A549 (cell line): ENCODE measurements around the gene RIOX2. TPM values are rescaled to one million over a fixed set of nuclear protein-coding genes. Genes with fewer than 3 reads are reported as not detected.

ENCODE experiments used
- ATAC-seq, 2 experiments: fragments of 200-7000 bp in 1 of 2; fragments of >200 bp in 1 of 2; cut with Nextera tagmentation in 1 of 2; cut with Tn5 transposase in 1 of 2; 3 replicates each; pipeline versions ENCODE4 v1.8.0 to v1.9.1; 2018 to 2020; ENCODE audit warnings: mild to moderate bottlenecking in 1 of 2, moderate library complexity in 1 of 2
- CTCF ChIA-PET: fragments of 300-600 bp; sonication (Branson Sonifier 250); formaldehyde crosslinking; extraction: SDS; loops from one replicate; lab custom pipeline; 2021; ENCODE audit warnings: antibody characterized with exemption, inconsistent platforms; lab: Yijun Ruan, JAX
- POLR2A ChIA-PET: fragments of 350-600 bp; formaldehyde crosslinking; extraction: SDS; loops from one replicate; lab custom pipeline; 2021; ENCODE audit warnings: antibody characterized with exemption, inconsistent platforms; lab: Yijun Ruan, JAX
- DNase-seq, 2 experiments: peaks; one replicate each; pipeline versions ENCODE4 v3.0.0 to v3.0.0-alpha.2; 2011 to 2016; ENCODE audit warnings: low read depth in 1 of 2, low spot score in 1 of 2
- FAIRE-seq: peaks from 2 replicates; lab custom pipeline; 2011; peaks lifted over from hg19 to GRCh38; lab: Jason Lieb, UNC
- H3K27ac ChIP-seq, 2 experiments: fragments of >200 bp; sonication (Bioruptor Twin); formaldehyde crosslinking; 3 replicates each; pipeline ENCODE4 v1.5.1; 2016 to 2017
- H3K4me1 ChIP-seq: fragments of >200 bp; sonication (Bioruptor Twin); formaldehyde crosslinking; 3 replicates; pipeline ENCODE4 v1.6.1; 2016
- H3K4me2 ChIP-seq: fragments of >200 bp; sonication (Bioruptor Twin); formaldehyde crosslinking; 3 replicates; pipeline ENCODE4 v1.6.1; 2016
- H3K4me3 ChIP-seq: fragments of >200 bp; sonication (Bioruptor Twin); formaldehyde crosslinking; 3 replicates; pipeline ENCODE4 v1.5.1; 2016
- H3K9me3 ChIP-seq: fragments of >200 bp; sonication (Bioruptor Twin); formaldehyde crosslinking; 3 replicates; pipeline ENCODE4 v1.6.1; 2016
- CHD2 ChIP-seq: fragments of 150-350 bp; IDR thresholded peaks from 2 replicates; pipeline ENCODE4 v1.6.1; 2014; ENCODE audit warnings: low read length; ENCODE audit not compliant: partially characterized antibody
- EHMT2 ChIP-seq: fragments of 200-600 bp; sonication (generic); IDR thresholded peaks from 2 replicates; pipeline ENCODE4 v1.6.1; 2016; ENCODE audit warnings: antibody characterized with exemption, low read depth, mild to moderate bottlenecking, moderate library complexity
- EP300 ChIP-seq, 2 experiments: fragments of >200 bp; sonication (Bioruptor Twin); formaldehyde crosslinking; IDR thresholded peaks; 2 replicates in 1 of 2; 3 replicates in 1 of 2; pipeline ENCODE4 v1.6.1; 2016 to 2017
- ESRRA ChIP-seq: fragments of 150-350 bp; IDR thresholded peaks from 2 replicates; pipeline ENCODE4 v1.6.1; 2014; ENCODE audit warnings: mild to moderate bottlenecking, low read length, borderline replicate concordance
- FOSL2 ChIP-seq, 2 experiments: fragments of 450-650 bp in 1 of 2; fragments of >200 bp in 1 of 2; sonication (Bioruptor Twin) in 1 of 2; formaldehyde crosslinking; IDR thresholded peaks; 2 replicates each; pipeline versions ENCODE4 v1.5.0 to v1.6.1; 2016 to 2020; ENCODE audit warnings: mild to moderate bottlenecking in 1 of 2, moderate library complexity in 1 of 2
- FOXS1 ChIP-seq: fragments of 250-450 bp; sonication (Bioruptor Pico); IDR thresholded peaks from 2 replicates; pipeline ENCODE4 v1.5.0; 2020; ENCODE audit warnings: mild to moderate bottlenecking, moderate library complexity
- GATA3 ChIP-seq: IDR thresholded peaks from 2 replicates; pipeline ENCODE4 v1.6.1; 2012; ENCODE audit warnings: borderline replicate concordance
- HDAC2 ChIP-seq: fragments of 200-600 bp; sonication (generic); IDR thresholded peaks from 2 replicates; pipeline ENCODE4 v1.6.1; 2016
- HEYL ChIP-seq: fragments of 250-450 bp; sonication (Bioruptor Pico); IDR thresholded peaks from 2 replicates; pipeline ENCODE4 v1.8.0; 2021; ENCODE audit warnings: mild to moderate bottlenecking, moderate library complexity
- HOXA7 ChIP-seq: fragments of 250-450 bp; sonication (Bioruptor Pico); IDR thresholded peaks from 2 replicates; pipeline ENCODE4 v1.5.0; 2020; ENCODE audit warnings: mild to moderate bottlenecking, moderate library complexity
- JUN ChIP-seq, 2 experiments: fragments of >200 bp; sonication (Bioruptor Twin); formaldehyde crosslinking; IDR thresholded peaks; 2 replicates in 1 of 2; 3 replicates in 1 of 2; pipeline ENCODE4 v1.6.1; 2016 to 2017
- JUNB ChIP-seq: fragments of >200 bp; sonication (Bioruptor Twin); formaldehyde crosslinking; IDR thresholded peaks from 2 replicates; pipeline ENCODE4 v1.6.1; 2016
- KDM1A ChIP-seq: fragments of 200-600 bp; sonication (generic); IDR thresholded peaks from 2 replicates; pipeline ENCODE4 v1.6.1; 2016; ENCODE audit warnings: low read depth, mild to moderate bottlenecking
- PHF8 ChIP-seq: fragments of 200-600 bp; sonication (generic); IDR thresholded peaks from 2 replicates; pipeline ENCODE4 v1.6.1; 2016; ENCODE audit warnings: low read depth, mild to moderate bottlenecking, antibody characterized with exemption, moderate library complexity, borderline replicate concordance
- POLR2A ChIP-seq: IDR thresholded peaks from 2 replicates; pipeline ENCODE4 v1.6.1; 2012; ENCODE audit warnings: mild to moderate bottlenecking, low read length
- RAD21 ChIP-seq, 2 experiments: fragments of >200 bp in 1 of 2; sonication (Bioruptor Twin) in 1 of 2; formaldehyde crosslinking in 1 of 2; IDR thresholded peaks in 1 of 2; conservative IDR thresholded peaks in 1 of 2; 2 replicates in 1 of 2; 3 replicates in 1 of 2; pipeline ENCODE4 v1.6.1; 2012 to 2018; ENCODE audit warnings: inconsistent platforms in 1 of 2
- RNF2 ChIP-seq: fragments of 200-600 bp; sonication (generic); IDR thresholded peaks from 2 replicates; pipeline ENCODE4 v1.6.1; 2016; ENCODE audit warnings: low read depth, mild to moderate bottlenecking, antibody characterized with exemption, moderate library complexity, borderline replicate concordance
- SREBF2 ChIP-seq: fragments of 450-650 bp; IDR thresholded peaks from 2 replicates; pipeline ENCODE4 v1.6.1; 2014; ENCODE audit warnings: mild to moderate bottlenecking, moderate library complexity
- TFCP2L1 ChIP-seq: fragments of 250-450 bp; sonication (Bioruptor Pico); IDR thresholded peaks from 2 replicates; pipeline ENCODE4 v1.5.0; 2021; ENCODE audit warnings: mild to moderate bottlenecking
- TP53 ChIP-seq: fragments of 250-450 bp; sonication (Bioruptor Pico); IDR thresholded peaks from 2 replicates; pipeline ENCODE4 v1.5.0; 2021; ENCODE audit warnings: mild to moderate bottlenecking, moderate library complexity
- ZFP36 ChIP-seq: fragments of 450-650 bp; IDR thresholded peaks from 2 replicates; pipeline ENCODE4 v1.6.1; 2014; ENCODE audit warnings: borderline replicate concordance; ENCODE audit not compliant: partially characterized antibody
- ZSCAN20 ChIP-seq: fragments of 250-450 bp; sonication (Bioruptor Pico); IDR thresholded peaks from 2 replicates; pipeline ENCODE4 v1.8.0; 2022; ENCODE audit warnings: mild to moderate bottlenecking, moderate library complexity
- WGBS: methylation state at CpG from one replicate; pipeline ENCODE4 v1.1.6; 2017; ENCODE audit errors: missing lambda C conversion rate; 5-methylcytosine and 5-hydroxymethylcytosine counted together
- polyA plus RNA-seq, 4 experiments: library from polyadenylated mRNA; depleted of rRNA in 3 of 4; stranded (reverse); fragments of >200 nt; fragmentation: RNase III in 1 of 4; extraction: RNeasy Plus Mini Kit Qiagen cat#74134 plus additional on column Dnase treatment in 1 of 4; gene quantifications; 2 replicates in 3 of 4; 3 replicates in 1 of 4; pipeline ENCODE4 v1.2.3, GENCODE V29; 2011 to 2017
- TF ChIP-seq, protein P1 (sequence below): fragments of 250-450 bp; sonication (Bioruptor Pico); IDR thresholded peaks from 2 replicates; pipeline ENCODE4 v1.5.0; 2021; ENCODE audit warnings: mild to moderate bottlenecking, moderate library complexity, borderline replicate concordance
- TF ChIP-seq, protein P2 (sequence below): fragments of >200 bp; sonication (Bioruptor Twin); formaldehyde crosslinking; IDR thresholded peaks from 2 replicates; pipeline ENCODE4 v1.6.1; 2016
- TF ChIP-seq, protein P3 (sequence below): IDR thresholded peaks from 2 replicates; pipeline ENCODE4 v1.6.1; 2012

Gene RIOX2
- polyA plus RNA-seq, 2 of the 4 experiments (the other 2 are of a cell fraction), result 34.1 to 49.6 TPM

DNA sequence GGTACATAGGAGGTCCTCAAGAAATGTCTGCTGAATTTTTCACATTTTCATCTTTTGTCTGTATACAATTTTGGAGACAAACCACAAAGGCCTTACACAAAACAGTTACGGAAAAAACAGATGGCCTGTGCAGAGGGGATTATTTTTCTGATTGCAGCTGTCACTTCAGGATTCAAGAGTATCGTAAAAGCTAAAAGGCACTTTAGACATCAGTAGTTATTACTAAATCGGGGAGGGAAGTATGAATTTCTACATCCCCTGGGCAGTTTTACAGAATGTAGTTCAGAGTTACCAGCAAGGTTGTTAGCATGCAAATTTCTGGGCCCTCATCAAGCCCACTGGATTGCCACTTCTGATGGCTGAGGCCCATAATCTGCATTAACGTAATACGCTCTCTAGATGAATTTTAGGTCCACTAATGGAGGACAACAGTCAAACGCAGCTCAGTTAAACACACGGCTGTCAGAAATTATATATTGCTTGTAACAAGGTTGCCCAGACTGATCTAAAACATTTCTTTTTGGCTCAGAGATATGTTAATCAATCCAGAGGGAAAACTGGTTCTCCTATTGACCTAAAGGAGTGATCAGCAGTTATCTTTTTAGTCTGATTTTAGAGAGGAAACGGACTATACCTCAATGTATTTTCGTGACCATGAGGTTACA is 1.1 kb downstream of the RIOX2 start:
- DNase-seq (no peak), ATAC-seq (no peak), FAIRE-seq (no peak)
- 47% methylated on average over 9 of the region's 9 CpGs for WGBS
- ChIA-PET CTCF (interaction anchor here (3.1 kb wide), 1 partner anchor 52 kb away, joined by 12 read pairs; no protein-coding TSS in a partner anchor), POLR2A (interaction anchor here (1.1 to 1.2 kb wide), 2 partner anchors 21 to 149 kb away, joined by 3 to 6 read pairs; partner anchors contain the start of gene CRYBG3)
- Histone ChIP-seq H3K27ac (peak overlapping the region; percentile 84 to 95), H3K9me3 (no peaks in the 10 kb centered on the region), H3K4me1 (peaks cover 17% of the 10 kb centered on the region; the same call in 2 of the 3 replicates), H3K4me3 (peak overlapping the region; percentile 64), H3K4me2 (peak overlapping the region; percentile 96)
- no peak for TF ChIP-seq TP53 (CRISPR knock-in tag)
- TF ChIP-seq, protein P1, sequence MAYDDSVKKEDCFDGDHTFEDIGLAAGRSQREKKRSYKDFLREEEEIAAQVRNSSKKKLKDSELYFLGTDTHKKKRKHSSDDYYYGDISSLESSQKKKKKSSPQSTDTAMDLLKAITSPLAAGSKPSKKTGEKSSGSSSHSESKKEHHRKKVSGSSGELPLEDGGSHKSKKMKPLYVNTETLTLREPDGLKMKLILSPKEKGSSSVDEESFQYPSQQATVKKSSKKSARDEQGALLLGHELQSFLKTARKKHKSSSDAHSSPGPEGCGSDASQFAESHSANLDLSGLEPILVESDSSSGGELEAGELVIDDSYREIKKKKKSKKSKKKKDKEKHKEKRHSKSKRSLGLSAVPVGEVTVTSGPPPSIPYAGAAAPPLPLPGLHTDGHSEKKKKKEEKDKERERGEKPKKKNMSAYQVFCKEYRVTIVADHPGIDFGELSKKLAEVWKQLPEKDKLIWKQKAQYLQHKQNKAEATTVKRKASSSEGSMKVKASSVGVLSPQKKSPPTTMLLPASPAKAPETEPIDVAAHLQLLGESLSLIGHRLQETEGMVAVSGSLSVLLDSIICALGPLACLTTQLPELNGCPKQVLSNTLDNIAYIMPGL (CRISPR knock-in tag), result no peak
- TF ChIP-seq EP300 (IDR thresholded peaks at IDR 0.05), result no peak
- no peak for TF ChIP-seq EHMT2
- no peak for TF ChIP-seq HOXA7 (CRISPR knock-in tag)
- no peak for TF ChIP-seq RAD21 (conservative IDR thresholded peaks at IDR 0.05 in 1 of 2, IDR thresholded peaks at IDR 0.05 in 1 of 2)
- TF ChIP-seq ESRRA, result no peak
- TF ChIP-seq TFCP2L1 (CRISPR knock-in tag), result no peak
- TF ChIP-seq GATA3, result no peak
- no peak for TF ChIP-seq JUN (IDR thresholded peaks at IDR 0.05)
- no peak for TF ChIP-seq CHD2

DNA sequence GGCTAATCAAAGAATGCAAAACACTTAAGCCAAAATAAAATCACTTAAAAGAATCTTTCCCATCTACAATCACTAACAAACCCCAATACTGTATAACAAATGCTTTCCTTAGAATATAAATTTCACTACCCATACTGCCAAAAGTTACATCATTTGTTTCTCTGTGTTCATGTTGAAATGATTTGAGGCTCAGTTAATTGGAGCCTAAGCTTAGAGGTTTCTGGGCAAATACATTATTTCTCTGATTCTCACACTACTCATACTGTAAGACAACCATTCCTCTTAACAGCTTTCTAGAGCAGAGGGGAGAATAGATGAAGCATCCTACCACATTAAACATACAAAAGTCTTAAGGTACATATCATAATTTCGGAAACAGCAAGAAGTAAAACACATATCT is 2.1 kb downstream of the RIOX2 start:
- WGBS, result 76% methylated on average over 1 of the region's 1 CpG

DNA sequence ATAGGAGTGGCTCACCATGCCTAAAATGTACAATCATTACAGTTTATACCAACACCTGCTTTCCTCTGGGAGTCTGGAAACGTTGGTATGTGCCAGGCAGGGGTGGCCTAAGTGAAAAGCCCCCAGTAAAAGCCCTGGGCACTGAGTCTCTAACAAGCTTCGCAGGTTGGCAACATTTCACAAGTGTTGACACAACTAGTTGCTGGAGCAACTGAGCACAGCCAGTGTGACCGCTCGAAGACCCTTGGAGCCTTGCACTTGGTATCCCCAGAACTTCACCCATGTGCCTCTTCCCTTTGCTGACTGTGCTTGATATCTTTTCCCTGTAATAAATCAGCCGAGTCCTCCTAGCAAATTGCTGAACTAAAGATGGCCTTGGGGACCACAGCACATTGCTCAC is 2.7 kb downstream of the RIOX2 start:
- Histone ChIP-seq H3K4me3 (no peak overlapping the region), H3K4me1 (peaks cover 17% of the 10 kb centered on the region; the same call in 2 of the 3 replicates), H3K9me3 (no peaks in the 10 kb centered on the region), H3K4me2 (no peak overlapping the region), H3K27ac (no peak overlapping the region)
- TF ChIP-seq JUNB (no peak), JUN (IDR thresholded peaks at IDR 0.05) (no peak), ZSCAN20 (CRISPR knock-in tag) (no peak)
- ATAC-seq, result no peak
- ChIA-PET POLR2A (no interaction called here), CTCF (interaction anchor here (0.6 to 3.1 kb wide), 4 partner anchors 8 to 177 kb away, joined by 3 to 12 read pairs (median 4); no protein-coding TSS in a partner anchor)
- 84% methylated on average over 5 of the region's 5 CpGs for WGBS
- DNase-seq, result no peak
- no peak for FAIRE-seq

More for the DNA sequence above, 2.1 kb downstream of the RIOX2 start:
- peak overlapping the region; percentile 96 for H3K4me2 ChIP-seq
- no peak for DNase-seq
- CTCF ChIA-PET, result interaction anchor here (1.4 to 3.1 kb wide), 2 partner anchors 11 to 53 kb away, joined by 4 to 12 read pairs; no protein-coding TSS in a partner anchor
- TF ChIP-seq, protein P1 (CRISPR knock-in tag), result no peak
- no peak for TF ChIP-seq KDM1A
- ATAC-seq, result no peak
- H3K4me1 ChIP-seq, result peaks cover 17% of the 10 kb centered on the region; the same call in 2 of the 3 replicates
- FAIRE-seq, result no peak
- no peak overlapping the region for H3K27ac ChIP-seq
- no peaks in the 10 kb centered on the region for H3K9me3 ChIP-seq
- no peak overlapping the region for H3K4me3 ChIP-seq
- POLR2A ChIA-PET, result no interaction called here

DNA sequence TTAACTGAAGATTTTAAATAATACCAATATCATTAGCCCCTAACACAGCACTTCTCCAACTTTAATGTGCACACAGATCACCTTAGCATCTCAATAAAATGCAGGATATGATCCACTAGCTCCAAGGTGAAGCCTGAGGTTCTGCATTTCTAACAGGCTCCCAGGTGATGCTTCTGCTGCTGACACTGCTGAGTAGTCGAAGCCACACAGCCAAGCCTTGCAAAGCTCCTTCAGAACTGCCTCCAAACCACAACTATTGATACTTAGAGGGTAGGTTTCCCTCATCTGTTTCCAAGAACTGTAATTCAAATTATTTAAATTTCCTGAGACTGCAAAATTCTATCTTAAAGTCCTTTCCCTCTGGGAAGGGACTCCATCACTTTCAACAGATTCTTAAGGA is 3.9 kb downstream of the RIOX2 start:
- 92% methylated on average over 1 of the region's 1 CpG for WGBS
- ChIA-PET CTCF (interaction anchor here (0.6 to 1.2 kb wide), 2 partner anchors 9 to 249 kb away, joined by 3 read pairs; no protein-coding TSS in a partner anchor), POLR2A (no interaction called here)
- DNase-seq (no peak), FAIRE-seq (no peak), ATAC-seq (no peak)
- Histone ChIP-seq H3K4me2 (no peak overlapping the region), H3K4me3 (no peak overlapping the region), H3K4me1 (peaks cover 17% of the 10 kb centered on the region; the same call in 2 of the 3 replicates), H3K27ac (no peak overlapping the region), H3K9me3 (no peaks in the 10 kb centered on the region)
- TF ChIP-seq FOXS1 (CRISPR knock-in tag) (no peak), HOXA7 (CRISPR knock-in tag) (no peak), EP300 (IDR thresholded peaks at IDR 0.05) (no peak), FOSL2 (IDR thresholded peaks at IDR 0.05) (no peak), FOSL2 (CRISPR knock-in tag; IDR thresholded peaks at IDR 0.05) (no peak), SREBF2 (no peak), TFCP2L1 (CRISPR knock-in tag) (no peak), HEYL (CRISPR knock-in tag) (no peak), POLR2A (no peak), RNF2 (no peak), PHF8 (no peak), KDM1A (no peak), ZFP36 (no peak), HDAC2 (no peak)
- TF ChIP-seq, protein P2, sequence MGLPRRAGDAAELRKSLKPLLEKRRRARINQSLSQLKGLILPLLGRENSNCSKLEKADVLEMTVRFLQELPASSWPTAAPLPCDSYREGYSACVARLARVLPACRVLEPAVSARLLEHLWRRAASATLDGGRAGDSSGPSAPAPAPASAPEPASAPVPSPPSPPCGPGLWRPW, result no peak
- TF ChIP-seq, protein P3, sequence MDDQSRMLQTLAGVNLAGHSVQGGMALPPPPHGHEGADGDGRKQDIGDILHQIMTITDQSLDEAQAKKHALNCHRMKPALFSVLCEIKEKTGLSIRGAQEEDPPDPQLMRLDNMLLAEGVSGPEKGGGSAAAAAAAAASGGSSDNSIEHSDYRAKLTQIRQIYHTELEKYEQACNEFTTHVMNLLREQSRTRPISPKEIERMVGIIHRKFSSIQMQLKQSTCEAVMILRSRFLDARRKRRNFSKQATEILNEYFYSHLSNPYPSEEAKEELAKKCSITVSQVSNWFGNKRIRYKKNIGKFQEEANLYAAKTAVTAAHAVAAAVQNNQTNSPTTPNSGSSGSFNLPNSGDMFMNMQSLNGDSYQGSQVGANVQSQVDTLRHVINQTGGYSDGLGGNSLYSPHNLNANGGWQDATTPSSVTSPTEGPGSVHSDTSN, result no peak
